ENCODE results near the gene FOLR1.

DNA sequence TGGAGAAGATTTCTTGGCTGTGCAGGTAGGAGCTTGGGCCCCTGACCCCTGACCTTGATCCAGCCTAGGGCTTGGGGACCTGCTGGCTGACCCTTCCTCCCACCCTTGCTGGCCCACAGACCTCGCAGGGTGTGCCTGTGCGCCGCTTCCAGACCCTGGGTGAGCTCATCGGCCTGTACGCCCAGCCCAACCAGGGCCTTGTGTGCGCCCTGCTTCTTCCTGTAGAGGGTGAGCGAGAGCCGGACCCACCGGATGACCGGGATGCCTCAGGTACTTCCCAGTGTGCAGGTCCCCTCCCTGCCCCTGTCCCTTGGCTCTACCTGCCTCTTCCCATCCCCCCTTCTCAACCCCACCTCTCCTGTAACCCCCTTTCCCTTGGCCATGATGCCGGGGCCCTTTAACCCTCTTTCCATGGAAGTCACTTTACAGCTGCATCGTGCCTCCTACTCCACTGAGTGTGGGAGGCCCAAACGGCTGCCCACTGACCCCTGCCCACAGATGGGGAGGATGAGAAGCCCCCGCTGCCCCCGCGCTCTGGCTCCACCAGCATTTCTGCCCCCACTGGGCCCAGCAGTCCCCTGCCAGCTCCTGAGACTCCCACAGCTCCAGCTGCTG is 36.4 kb downstream of the FOLR1 start:
- TF ChIP-seq, protein P1, sequence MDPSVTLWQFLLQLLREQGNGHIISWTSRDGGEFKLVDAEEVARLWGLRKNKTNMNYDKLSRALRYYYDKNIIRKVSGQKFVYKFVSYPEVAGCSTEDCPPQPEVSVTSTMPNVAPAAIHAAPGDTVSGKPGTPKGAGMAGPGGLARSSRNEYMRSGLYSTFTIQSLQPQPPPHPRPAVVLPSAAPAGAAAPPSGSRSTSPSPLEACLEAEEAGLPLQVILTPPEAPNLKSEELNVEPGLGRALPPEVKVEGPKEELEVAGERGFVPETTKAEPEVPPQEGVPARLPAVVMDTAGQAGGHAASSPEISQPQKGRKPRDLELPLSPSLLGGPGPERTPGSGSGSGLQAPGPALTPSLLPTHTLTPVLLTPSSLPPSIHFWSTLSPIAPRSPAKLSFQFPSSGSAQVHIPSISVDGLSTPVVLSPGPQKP (IDR thresholded peaks at IDR 0.05; ENCODE audit: borderline replicate concordance, low read depth, low read length) = no peak
- TF ChIP-seq RAD21 (IDR thresholded peaks at IDR 0.05; ENCODE audit: low read length) (no peak), POLR2A (IDR thresholded peaks at IDR 0.05; ENCODE audit: low read depth, low read length) (no peak), BHLHE40 (IDR thresholded peaks at IDR 0.05; ENCODE audit: low read depth, low read length) (no peak), SMC3 (IDR thresholded peaks at IDR 0.05; ENCODE audit: low read depth, low read length) (no peak), MAZ (IDR thresholded peaks at IDR 0.05; ENCODE audit: borderline replicate concordance, low read depth, low read length) (no peak), MXI1 (IDR thresholded peaks at IDR 0.05; ENCODE audit: borderline replicate concordance, low read depth, low read length) (no peak)
- TF ChIP-seq, protein P2, sequence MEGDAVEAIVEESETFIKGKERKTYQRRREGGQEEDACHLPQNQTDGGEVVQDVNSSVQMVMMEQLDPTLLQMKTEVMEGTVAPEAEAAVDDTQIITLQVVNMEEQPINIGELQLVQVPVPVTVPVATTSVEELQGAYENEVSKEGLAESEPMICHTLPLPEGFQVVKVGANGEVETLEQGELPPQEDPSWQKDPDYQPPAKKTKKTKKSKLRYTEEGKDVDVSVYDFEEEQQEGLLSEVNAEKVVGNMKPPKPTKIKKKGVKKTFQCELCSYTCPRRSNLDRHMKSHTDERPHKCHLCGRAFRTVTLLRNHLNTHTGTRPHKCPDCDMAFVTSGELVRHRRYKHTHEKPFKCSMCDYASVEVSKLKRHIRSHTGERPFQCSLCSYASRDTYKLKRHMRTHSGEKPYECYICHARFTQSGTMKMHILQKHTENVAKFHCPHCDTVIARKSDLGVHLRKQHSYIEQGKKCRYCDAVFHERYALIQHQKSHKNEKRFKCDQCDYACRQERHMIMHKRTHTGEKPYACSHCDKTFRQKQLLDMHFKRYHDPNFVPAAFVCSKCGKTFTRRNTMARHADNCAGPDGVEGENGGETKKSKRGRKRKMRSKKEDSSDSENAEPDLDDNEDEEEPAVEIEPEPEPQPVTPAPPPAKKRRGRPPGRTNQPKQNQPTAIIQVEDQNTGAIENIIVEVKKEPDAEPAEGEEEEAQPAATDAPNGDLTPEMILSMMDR (conservative IDR thresholded peaks at IDR 0.05; ENCODE audit: low read depth, low read length) = no peak

Measured in IMR-90 (cell line).